ENCODE measurements around the gene KLF13. TPM values are rescaled to one million over a fixed set of nuclear protein-coding genes. Genes with fewer than 3 reads are reported as not detected.

Gene KLF13
- total RNA-seq, 1 experiment from 2014 or later = 22.1 TPM

DNA sequence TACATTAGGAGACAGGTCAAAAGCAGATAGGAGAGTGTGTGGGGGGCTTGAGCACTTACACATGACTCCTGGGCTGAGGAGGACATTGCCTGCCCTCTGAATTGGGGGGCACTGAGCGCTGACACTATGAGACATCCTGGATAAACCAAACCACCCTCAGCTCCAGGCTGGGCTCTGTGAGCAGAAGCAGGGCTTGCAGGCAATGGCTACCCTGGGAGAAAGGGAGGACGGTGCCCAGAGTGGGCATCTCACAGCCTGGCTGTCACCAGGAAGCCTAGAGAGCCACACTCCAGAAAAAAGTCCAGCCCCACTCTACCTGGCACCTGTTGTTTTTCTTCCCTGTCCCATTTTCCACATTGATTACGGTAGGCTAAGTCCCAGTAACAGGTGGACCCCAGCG is 8.2 kb upstream of the KLF13 start:
- Histone ChIP-seq H3K36me3 (ENCODE audit: insufficient read depth, low read length, poor library complexity, severe bottlenecking) (no peaks in the 10 kb centered on the region), H3K27ac (ENCODE audit: low read depth, low read length, poor library complexity, severe bottlenecking) (no peak overlapping the region), H3K4me1 (ENCODE audit: insufficient read depth, low read length, poor library complexity, severe bottlenecking) (no peaks in the 10 kb centered on the region), H3K4me3 (ENCODE audit: low read depth, low read length, poor library complexity, severe bottlenecking) (no peak overlapping the region), H3K9me3 (ENCODE audit: low read depth, low read length, poor library complexity, severe bottlenecking) (no peaks in the 10 kb centered on the region), H3K27me3 (replicated peaks; ENCODE audit: insufficient read depth, low read depth, low read length, poor library complexity) (no peaks in the 10 kb centered on the region)
- CTCF ChIA-PET = no interaction called here
- POLR2A ChIA-PET (ENCODE audit: low non-redundant PET) = no interaction called here
- no peak for DNase-seq (ENCODE audit: low spot score)
- no TSS peak for BruUV-seq (replicated peaks)
- no peak for TF ChIP-seq EZH2 (IDR thresholded peaks at IDR 0.05; ENCODE audit: borderline replicate concordance, low read depth, low read length, poor library complexity, severe bottlenecking)
- TF ChIP-seq, protein P1, sequence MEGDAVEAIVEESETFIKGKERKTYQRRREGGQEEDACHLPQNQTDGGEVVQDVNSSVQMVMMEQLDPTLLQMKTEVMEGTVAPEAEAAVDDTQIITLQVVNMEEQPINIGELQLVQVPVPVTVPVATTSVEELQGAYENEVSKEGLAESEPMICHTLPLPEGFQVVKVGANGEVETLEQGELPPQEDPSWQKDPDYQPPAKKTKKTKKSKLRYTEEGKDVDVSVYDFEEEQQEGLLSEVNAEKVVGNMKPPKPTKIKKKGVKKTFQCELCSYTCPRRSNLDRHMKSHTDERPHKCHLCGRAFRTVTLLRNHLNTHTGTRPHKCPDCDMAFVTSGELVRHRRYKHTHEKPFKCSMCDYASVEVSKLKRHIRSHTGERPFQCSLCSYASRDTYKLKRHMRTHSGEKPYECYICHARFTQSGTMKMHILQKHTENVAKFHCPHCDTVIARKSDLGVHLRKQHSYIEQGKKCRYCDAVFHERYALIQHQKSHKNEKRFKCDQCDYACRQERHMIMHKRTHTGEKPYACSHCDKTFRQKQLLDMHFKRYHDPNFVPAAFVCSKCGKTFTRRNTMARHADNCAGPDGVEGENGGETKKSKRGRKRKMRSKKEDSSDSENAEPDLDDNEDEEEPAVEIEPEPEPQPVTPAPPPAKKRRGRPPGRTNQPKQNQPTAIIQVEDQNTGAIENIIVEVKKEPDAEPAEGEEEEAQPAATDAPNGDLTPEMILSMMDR (conservative IDR thresholded peaks at IDR 0.05; ENCODE audit: low read depth, low read length) = no peak
- intact Hi-C loops (cut with micrococcal nuclease; ENCODE audit: unreplicated experiment) = no loop called here

DNA sequence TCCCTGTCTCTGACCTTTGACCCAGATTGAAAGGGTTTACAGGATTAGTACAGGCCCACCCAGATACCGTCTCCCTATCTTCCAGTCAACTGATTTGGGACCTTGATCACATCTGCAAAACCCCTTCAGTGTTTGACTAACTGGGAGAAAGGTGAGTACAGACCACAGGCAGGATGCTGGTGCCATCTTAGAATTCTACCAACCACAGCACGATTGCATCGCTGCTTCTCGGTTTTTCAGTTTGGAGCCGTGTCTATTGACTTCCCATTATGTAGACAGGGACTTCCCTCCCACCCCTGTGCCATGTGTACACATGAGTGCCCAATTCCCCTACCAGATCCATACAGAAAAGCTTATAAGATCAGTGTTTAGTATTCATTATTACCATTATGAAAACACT is 6.6 kb upstream of the KLF13 start:
- ChIA-PET CTCF (no interaction called here), POLR2A (ENCODE audit: low non-redundant PET) (no interaction called here)
- H3K9me3 ChIP-seq (ENCODE audit: low read depth, low read length, poor library complexity, severe bottlenecking) = no peaks in the 10 kb centered on the region
- intact Hi-C loops (cut with micrococcal nuclease; ENCODE audit: unreplicated experiment) = loop anchor here (10.0 kb wide), 2 partner anchors 165 to 555 kb away; partner anchors contain the start of gene OTUD7A
- H3K4me1 ChIP-seq (ENCODE audit: insufficient read depth, low read length, poor library complexity, severe bottlenecking) = no peaks in the 10 kb centered on the region
- H3K27me3 ChIP-seq (replicated peaks; ENCODE audit: insufficient read depth, low read depth, low read length, poor library complexity) = no peaks in the 10 kb centered on the region
- no peak for DNase-seq (ENCODE audit: low spot score)
- TF ChIP-seq, protein P1 (conservative IDR thresholded peaks at IDR 0.05; ENCODE audit: low read depth, low read length) = no peak
- TF ChIP-seq EZH2 (IDR thresholded peaks at IDR 0.05; ENCODE audit: borderline replicate concordance, low read depth, low read length, poor library complexity, severe bottlenecking) = no peak
- H3K4me3 ChIP-seq (ENCODE audit: low read depth, low read length, poor library complexity, severe bottlenecking) = no peak overlapping the region
- H3K36me3 ChIP-seq (ENCODE audit: insufficient read depth, low read length, poor library complexity, severe bottlenecking) = no peaks in the 10 kb centered on the region
- no peak overlapping the region for H3K27ac ChIP-seq (ENCODE audit: low read depth, low read length, poor library complexity, severe bottlenecking)
- BruUV-seq (replicated peaks) = no TSS peak

DNA sequence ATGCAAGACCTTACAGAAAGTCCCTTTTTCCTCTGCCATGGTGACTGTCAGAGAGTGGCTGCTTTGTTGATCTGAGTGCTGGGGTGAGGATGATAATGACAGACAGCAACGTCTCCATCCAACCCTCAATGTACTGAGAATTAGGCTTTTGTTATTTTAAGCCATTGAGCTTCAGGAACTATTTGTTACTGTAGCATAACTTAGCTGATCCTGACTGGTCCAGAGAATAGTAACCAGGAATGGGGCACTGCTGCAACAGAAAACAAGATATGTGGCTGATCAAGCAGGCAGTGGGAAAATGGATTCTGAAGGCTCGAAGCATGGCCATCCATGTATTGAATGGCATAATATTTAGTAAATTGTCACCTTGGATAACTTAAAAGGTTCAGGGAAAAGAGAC is 5.2 kb upstream of the KLF13 start:
- Histone ChIP-seq H3K27ac (ENCODE audit: low read depth, low read length, poor library complexity, severe bottlenecking) (no peak overlapping the region), H3K36me3 (ENCODE audit: insufficient read depth, low read length, poor library complexity, severe bottlenecking) (no peaks in the 10 kb centered on the region), H3K4me3 (ENCODE audit: low read depth, low read length, poor library complexity, severe bottlenecking) (no peak overlapping the region), H3K9me3 (ENCODE audit: low read depth, low read length, poor library complexity, severe bottlenecking) (no peaks in the 10 kb centered on the region), H3K27me3 (replicated peaks; ENCODE audit: insufficient read depth, low read depth, low read length, poor library complexity) (no peaks in the 10 kb centered on the region), H3K4me1 (ENCODE audit: insufficient read depth, low read length, poor library complexity, severe bottlenecking) (no peaks in the 10 kb centered on the region)
- POLR2A ChIA-PET (ENCODE audit: low non-redundant PET) = no interaction called here
- TF ChIP-seq, protein P1 (conservative IDR thresholded peaks at IDR 0.05; ENCODE audit: low read depth, low read length) = no peak
- no peak for TF ChIP-seq EZH2 (IDR thresholded peaks at IDR 0.05; ENCODE audit: borderline replicate concordance, low read depth, low read length, poor library complexity, severe bottlenecking)
- intact Hi-C loops (cut with micrococcal nuclease; ENCODE audit: unreplicated experiment) = loop anchor here (10.0 kb wide), 2 partner anchors 163 to 553 kb away; partner anchors contain the start of gene OTUD7A
- no peak for DNase-seq (ENCODE audit: low spot score)
- CTCF ChIA-PET = no interaction called here
- BruUV-seq (replicated peaks) = no TSS peak
